K562 (cell line): ENCODE measurements around the gene CCDC85C. TPM values are rescaled to one million over a fixed set of nuclear protein-coding genes. Genes with fewer than 3 reads are reported as not detected.

ENCODE experiments used
- ARNT ChIP-seq, 2 experiments: fragments of 450-650 bp; IDR thresholded peaks; 2 replicates each; pipeline ENCODE4 v1.6.1; 2016; ENCODE audit warnings: mild to moderate bottlenecking in 1 of 2
- CLOCK ChIP-seq: fragments of 250-450 bp; sonication (Bioruptor Pico); IDR thresholded peaks from 2 replicates; pipeline ENCODE4 v1.4.0; 2020; ENCODE audit warnings: mild to moderate bottlenecking, moderate library complexity, borderline replicate concordance
- ETS2 ChIP-seq: IDR thresholded peaks from 2 replicates; pipeline ENCODE4 v1.6.1; 2016; ENCODE audit warnings: borderline replicate concordance, missing genetic modification characterization, mild to moderate bottlenecking, moderate library complexity, missing compliant biosample characterization; ENCODE audit not compliant: poor library complexity, severe bottlenecking
- GATAD2A ChIP-seq: fragments of 450-650 bp; IDR thresholded peaks from 2 replicates; pipeline ENCODE4 v1.6.1; 2017
- HMG20A ChIP-seq: fragments of 450-650 bp; formaldehyde crosslinking; conservative IDR thresholded peaks from 2 replicates; pipeline ENCODE4 v1.4.0; 2020; ENCODE audit warnings: mild to moderate bottlenecking, mixed read lengths
- HMGXB4 ChIP-seq: sonication (generic); formaldehyde crosslinking; IDR thresholded peaks from 2 replicates; pipeline ENCODE4 v1.8.1; 2023; ENCODE audit warnings: mild to moderate bottlenecking, missing genetic modification reagents
- ILK ChIP-seq: fragments of 450-650 bp; IDR thresholded peaks from 2 replicates; pipeline ENCODE4 v1.6.1; 2016; ENCODE audit warnings: missing genetic modification characterization, low read depth, mild to moderate bottlenecking, missing compliant biosample characterization, moderate library complexity, borderline replicate concordance
- MITF ChIP-seq: IDR thresholded peaks from 2 replicates; pipeline ENCODE4 v1.6.1; 2014; ENCODE audit warnings: antibody characterized with exemption
- MYBL2 ChIP-seq, 2 experiments: fragments of 450-650 bp in 1 of 2; sonication (generic) in 1 of 2; formaldehyde crosslinking in 1 of 2; IDR thresholded peaks; 2 replicates each; pipeline versions ENCODE4 v1.6.1 to v1.8.1; 2017 to 2022; ENCODE audit warnings: borderline replicate concordance in 1 of 2, inconsistent platforms in 1 of 2, low read depth in 1 of 2, mild to moderate bottlenecking in 1 of 2, missing genetic modification reagents in 1 of 2, moderate library complexity in 1 of 2
- PRMT5 ChIP-seq: sonication (generic); formaldehyde crosslinking; IDR thresholded peaks from 2 replicates; pipeline ENCODE4 v1.5.0; 2020; ENCODE audit warnings: missing genetic modification reagents
- SIN3B ChIP-seq: fragments of 450-650 bp; IDR thresholded peaks from 2 replicates; pipeline ENCODE4 v1.6.1; 2017; ENCODE audit warnings: low read depth, mild to moderate bottlenecking, moderate library complexity
- SMAD2 ChIP-seq: fragments of 150-350 bp; IDR thresholded peaks from 2 replicates; pipeline ENCODE4 v1.6.1; 2014; ENCODE audit warnings: low read depth, mild to moderate bottlenecking, low read length
- TAF1 ChIP-seq: IDR thresholded peaks from 2 replicates; pipeline ENCODE4 v1.6.1; 2011; ENCODE audit warnings: mild to moderate bottlenecking, low read length, moderate library complexity; ENCODE audit not compliant: insufficient read depth, control insufficient read depth, severe bottlenecking; ENCODE audit errors: extremely low read depth
- YBX1 ChIP-seq: fragments of 450-650 bp; IDR thresholded peaks from 2 replicates; pipeline ENCODE4 v1.7.1; 2016; ENCODE audit warnings: mild to moderate bottlenecking
- ZBTB12 ChIP-seq: fragments of 250-450 bp; sonication (Bioruptor Pico); IDR thresholded peaks from 2 replicates; pipeline ENCODE4 v1.4.0; 2020
- ZNF384 ChIP-seq: IDR thresholded peaks from 2 replicates; pipeline ENCODE4 v1.6.1; 2012; ENCODE audit warnings: low read depth, low read length, improper control_type of control experiment
- ZNF511 ChIP-seq: sonication (generic); formaldehyde crosslinking; IDR thresholded peaks from 2 replicates; pipeline ENCODE4 v1.8.0; 2022; ENCODE audit warnings: mild to moderate bottlenecking, missing genetic modification reagents
- ZNF644 ChIP-seq: fragments of 200-800 bp; sonication (Bioruptor generic); IDR thresholded peaks from 2 replicates; pipeline ENCODE4 v1.6.1; 2016; ENCODE audit warnings: low read depth, missing genetic modification characterization, missing compliant biosample characterization
- polyA plus RNA-seq, 8 experiments: library from polyadenylated mRNA; depleted of rRNA in 4 of 8; stranded (reverse) in 5 of 8; unstranded in 3 of 8; fragments of >200 nt; fragmentation: Nextera tagmentation in 2 of 8; fragmentation: Illumina TruSeq in 1 of 8; extraction: Ambion mirVana in 2 of 8; extraction: Trizol in 1 of 8; gene quantifications; 2 replicates each; pipeline versions ENCODE4 v1.2.1 to v1.2.3, GENCODE V29; 2011 to 2014; ENCODE audit warnings: inconsistent platforms in 1 of 8, missing spikeins in 1 of 8
- total RNA-seq, 7 experiments: library from RNA; depleted of rRNA in 6 of 7; stranded (reverse); fragments of >200 nt in 6 of 7; fragmentation: Illumina TruSeq in 2 of 7; extraction: Trizol in 2 of 7; gene quantifications; 2 replicates each; pipeline versions ENCODE4 v1.2.1 to v1.2.3, GENCODE V29; 2011 to 2021; ENCODE audit warnings: low replicate concordance in 1 of 7

The CCDC85C gene
- total and polyA plus RNA-seq, 9 of the 15 experiments (the other 6 are each of a cell fraction or from before 2014, with no cell fraction given): 0.18 to 22.0 (median 6.3) TPM

GRCh38 chr14:99572173-99572999, 31.6 kb downstream of the CCDC85C start (continued):
- TF ChIP-seq MYBL2 (IDR thresholded peaks at IDR 0.05; ENCODE audit: low read depth) (no peak), MYBL2 (CRISPR knock-in tag; IDR thresholded peaks at IDR 0.05; ENCODE audit: borderline replicate concordance) (no peak), ZNF644 (peak; percentile 79), GATAD2A (no peak), TAF1 (no peak), ZNF384 (no peak), YBX1 (no peak), ZNF511 (no peak), ILK (no peak), SMAD2 (no peak), HMG20A (CRISPR knock-in tag) (no peak), MITF (no peak), PRMT5 (CRISPR knock-in tag) (no peak), CLOCK (CRISPR knock-in tag) (no peak), HMGXB4 (CRISPR knock-in tag) (no peak), SIN3B (no peak), ARNT (IDR thresholded peaks at IDR 0.05) (0 out of 4 replicates have a peak, but pooled peaks of 1 of the 2 experiments have one; percentile 56), ZBTB12 (CRISPR knock-in tag) (no peak), ETS2 (tag) (no peak)
